ENCODE data around the gene OVOL2.

- no peak for TF ChIP-seq CTCF (IDR thresholded peaks at IDR 0.05; ENCODE audit: insufficient read depth, low read length)
- TF ChIP-seq REST (IDR thresholded peaks at IDR 0.05; ENCODE audit: insufficient replicate concordance, low read depth) = no peak
- no peak for TF ChIP-seq POLR2AphosphoS5 (IDR thresholded peaks at IDR 0.05; ENCODE audit: low read depth)
- no peak for TF ChIP-seq GABPA (IDR thresholded peaks at IDR 0.05; ENCODE audit: low read depth)
- TF ChIP-seq SPI1 (IDR thresholded peaks at IDR 0.05; ENCODE audit: borderline replicate concordance, low read depth) = no peak
Observed at GRCh38 chr20:17987988-17988387, 69.7 kb downstream of the OVOL2 start.
